ENCODE measurements around the gene RAB6A.
A peak's percentile ranks its signal among the peaks of the same experiment; 100 is the strongest.

Gene RAB6A

GRCh38 chr11:73632996-73633395 is 127.9 kb downstream of the RAB6A start:
- Histone ChIP-seq H3K9ac (ENCODE audit: insufficient read length) (no peak overlapping the region), H3K4me3 (no peak overlapping the region)
- TF ChIP-seq FOXP2 (optimal IDR thresholded peaks at IDR 0.05; ENCODE audit: control extremely low read depth, extremely low read length, insufficient read depth), result no peak
- TF ChIP-seq POLR2AphosphoS5 (IDR thresholded peaks at IDR 0.05; ENCODE audit: borderline replicate concordance, low read depth, low read length), result no peak
- TF ChIP-seq EZH2 (IDR thresholded peaks at IDR 0.05), result no peak

DNA sequence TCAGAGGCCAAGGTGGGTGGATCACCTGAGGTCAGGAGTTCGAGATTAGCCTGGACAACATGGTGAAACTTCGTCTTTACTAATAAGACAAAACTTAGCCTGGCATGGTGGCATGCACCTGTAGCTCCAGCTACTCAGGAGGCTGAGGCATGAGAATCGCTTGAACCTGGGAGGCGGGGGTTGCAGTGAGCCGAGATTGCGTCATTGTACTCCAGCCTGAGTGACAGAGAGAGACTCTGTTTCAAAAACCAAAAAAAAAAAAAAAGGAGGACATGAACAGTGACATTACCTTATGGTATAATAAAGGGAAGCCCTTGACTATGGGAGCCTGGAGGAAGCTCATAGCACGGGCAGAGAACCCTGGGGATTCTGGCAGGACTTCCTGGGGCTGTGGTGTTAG is 131.0 kb downstream of the RAB6A start:
- H3K27ac ChIP-seq, result no peak overlapping the region
- H3K36me3 ChIP-seq (ENCODE audit: insufficient read depth, low read length), result no peaks in the 10 kb centered on the region
- TF ChIP-seq EZH2 (IDR thresholded peaks at IDR 0.05) (no peak), FOXP2 (optimal IDR thresholded peaks at IDR 0.05; ENCODE audit: control extremely low read depth, extremely low read length, insufficient read depth) (no peak), POLR2AphosphoS5 (IDR thresholded peaks at IDR 0.05; ENCODE audit: borderline replicate concordance, low read depth, low read length) (no peak)
- H3K4me3 ChIP-seq, result no peak overlapping the region
- no peak for DNase-seq (ENCODE audit: low read depth, low spot score)
- no peaks in the 10 kb centered on the region for H3K9me3 ChIP-seq (ENCODE audit: low read depth, low read length)
- H3K9ac ChIP-seq (ENCODE audit: insufficient read length), result no peak overlapping the region

More at GRCh38 chr11:73632996-73633395, 127.9 kb downstream of the RAB6A start:
- Histone ChIP-seq H3K9me3 (ENCODE audit: low read depth, low read length) (no peaks in the 10 kb centered on the region), H3K27ac (no peak overlapping the region), H3K36me3 (ENCODE audit: insufficient read depth, low read length) (no peaks in the 10 kb centered on the region)
- no peak for DNase-seq (ENCODE audit: low read depth, low spot score)

- H3K9me3 ChIP-seq (ENCODE audit: low read depth, low read length), result no peaks in the 10 kb centered on the region
- peak; percentile 26 for DNase-seq (ENCODE audit: low read depth, low spot score)
- H3K4me3 ChIP-seq, result peak overlapping the region; percentile 52
- TF ChIP-seq FOXP2 (optimal IDR thresholded peaks at IDR 0.05; ENCODE audit: control extremely low read depth, extremely low read length, insufficient read depth) (no peak), EZH2 (IDR thresholded peaks at IDR 0.05) (no peak), POLR2AphosphoS5 (IDR thresholded peaks at IDR 0.05; ENCODE audit: borderline replicate concordance, low read depth, low read length) (no peak)
- no peaks in the 10 kb centered on the region for H3K36me3 ChIP-seq (ENCODE audit: insufficient read depth, low read length)
- H3K9ac ChIP-seq (ENCODE audit: insufficient read length), result no peak overlapping the region
- no peak overlapping the region for H3K27ac ChIP-seq
These were observed 135.1 kb downstream of the RAB6A start for GRCh38 chr11:73625696-73626318.
